Kidney epithelial cell (primary cell): Measurements from ENCODE around the gene SH3RF3. TPM values are rescaled to one million over a fixed set of nuclear protein-coding genes. Genes with fewer than 3 reads are reported as not detected.

Source experiments
- DNase-seq: peaks from one replicate; pipeline ENCODE4 v3.0.0-alpha.2; 2010; ENCODE audit warnings: low read depth
- H3K27me3 ChIP-seq: 2 replicates; pipeline ENCODE4 v1.6.0; 2011; ENCODE audit warnings: low read length; ENCODE audit not compliant: control insufficient read depth, insufficient read depth
- H3K36me3 ChIP-seq: 2 replicates; pipeline ENCODE4 v1.5.1; 2011; ENCODE audit warnings: low read length; ENCODE audit not compliant: control insufficient read depth, insufficient read depth
- H3K4me3 ChIP-seq: 2 replicates; pipeline ENCODE4 v1.5.1; 2011; ENCODE audit warnings: low read depth, mild to moderate bottlenecking, control low read depth, low read length
- total RNA-seq: library from RNA; depleted of rRNA; stranded (reverse); fragments of >200 nt; gene quantifications from 2 replicates; pipeline ENCODE4 v1.2.3, GENCODE V29; 2015
- TF ChIP-seq, protein P1 (sequence below): IDR thresholded peaks from 2 replicates; pipeline ENCODE4 v1.5.1; 2011; ENCODE audit warnings: mild to moderate bottlenecking, moderate library complexity, low read length, control low read depth, inconsistent platforms; ENCODE audit not compliant: insufficient read depth, poor library complexity, severe bottlenecking

SH3RF3 gene
- total RNA-seq, 1 donor from 2014 or later: 9.6 TPM

DNA sequence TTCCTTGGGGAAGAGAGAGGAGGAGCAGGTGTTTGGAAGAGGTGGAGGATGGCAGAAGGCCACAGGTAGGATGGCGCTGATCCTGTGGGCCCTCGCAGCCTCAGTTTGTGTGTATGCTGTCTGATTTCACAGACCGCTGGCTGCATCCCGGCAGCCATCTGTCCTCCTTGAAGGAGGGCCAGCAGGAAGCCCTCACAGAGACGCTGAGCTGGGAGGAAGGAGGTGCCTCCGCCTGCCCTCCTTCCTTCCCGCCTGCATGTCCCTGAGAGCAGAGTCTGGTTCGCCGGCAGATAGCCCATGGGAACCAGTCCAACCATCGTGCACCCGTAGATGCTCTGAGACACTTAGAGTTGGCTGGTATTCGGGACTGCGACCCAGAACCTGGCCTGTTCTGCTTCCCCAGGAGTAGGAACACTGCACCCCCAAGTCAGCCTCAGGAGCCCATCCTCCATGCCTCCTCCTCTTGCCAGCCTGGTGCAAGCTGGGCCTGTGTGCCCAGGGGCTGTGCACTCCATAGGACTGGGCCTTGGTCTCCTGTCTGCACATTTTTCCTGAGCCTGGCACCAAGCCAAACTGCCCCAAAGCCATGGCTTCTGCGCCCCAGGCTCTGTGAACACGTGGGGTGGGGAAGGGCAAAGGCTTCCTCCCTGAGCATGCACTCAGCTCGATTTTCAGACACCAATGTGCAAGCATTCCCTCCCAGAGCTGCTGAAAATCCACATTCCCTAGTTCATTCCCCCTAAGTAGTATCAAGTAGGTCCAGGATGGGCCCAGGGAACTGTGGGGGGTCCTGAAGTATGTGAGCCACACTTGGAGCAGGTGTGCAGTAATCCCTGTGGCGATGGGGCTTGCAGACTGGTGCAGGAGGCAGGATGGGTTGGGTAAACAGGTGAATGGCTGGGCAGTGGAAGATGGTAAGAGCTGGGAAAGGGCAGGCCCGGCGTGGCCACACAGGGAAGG lies 369.2 kb downstream of the SH3RF3 start:
- Histone ChIP-seq H3K4me3 (no peak overlapping the region), H3K36me3 (no peaks in the 10 kb centered on the region), H3K27me3 (no peaks in the 10 kb centered on the region)
- DNase-seq: no peak
- TF ChIP-seq, protein P1, sequence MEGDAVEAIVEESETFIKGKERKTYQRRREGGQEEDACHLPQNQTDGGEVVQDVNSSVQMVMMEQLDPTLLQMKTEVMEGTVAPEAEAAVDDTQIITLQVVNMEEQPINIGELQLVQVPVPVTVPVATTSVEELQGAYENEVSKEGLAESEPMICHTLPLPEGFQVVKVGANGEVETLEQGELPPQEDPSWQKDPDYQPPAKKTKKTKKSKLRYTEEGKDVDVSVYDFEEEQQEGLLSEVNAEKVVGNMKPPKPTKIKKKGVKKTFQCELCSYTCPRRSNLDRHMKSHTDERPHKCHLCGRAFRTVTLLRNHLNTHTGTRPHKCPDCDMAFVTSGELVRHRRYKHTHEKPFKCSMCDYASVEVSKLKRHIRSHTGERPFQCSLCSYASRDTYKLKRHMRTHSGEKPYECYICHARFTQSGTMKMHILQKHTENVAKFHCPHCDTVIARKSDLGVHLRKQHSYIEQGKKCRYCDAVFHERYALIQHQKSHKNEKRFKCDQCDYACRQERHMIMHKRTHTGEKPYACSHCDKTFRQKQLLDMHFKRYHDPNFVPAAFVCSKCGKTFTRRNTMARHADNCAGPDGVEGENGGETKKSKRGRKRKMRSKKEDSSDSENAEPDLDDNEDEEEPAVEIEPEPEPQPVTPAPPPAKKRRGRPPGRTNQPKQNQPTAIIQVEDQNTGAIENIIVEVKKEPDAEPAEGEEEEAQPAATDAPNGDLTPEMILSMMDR: no peak

GRCh38 chr2:109498906-109499305 lies 369.9 kb downstream of the SH3RF3 start:
- H3K36me3 ChIP-seq: no peaks in the 10 kb centered on the region
- TF ChIP-seq, protein P1: no peak
- no peak for DNase-seq
- no peak overlapping the region for H3K4me3 ChIP-seq
- no peaks in the 10 kb centered on the region for H3K27me3 ChIP-seq

GRCh38 chr2:109499566-109499965 lies 370.6 kb downstream of the SH3RF3 start:
- H3K36me3 ChIP-seq: no peaks in the 10 kb centered on the region
- no peaks in the 10 kb centered on the region for H3K27me3 ChIP-seq
- H3K4me3 ChIP-seq: no peak overlapping the region
- TF ChIP-seq, protein P1: no peak
- DNase-seq: no peak

DNA sequence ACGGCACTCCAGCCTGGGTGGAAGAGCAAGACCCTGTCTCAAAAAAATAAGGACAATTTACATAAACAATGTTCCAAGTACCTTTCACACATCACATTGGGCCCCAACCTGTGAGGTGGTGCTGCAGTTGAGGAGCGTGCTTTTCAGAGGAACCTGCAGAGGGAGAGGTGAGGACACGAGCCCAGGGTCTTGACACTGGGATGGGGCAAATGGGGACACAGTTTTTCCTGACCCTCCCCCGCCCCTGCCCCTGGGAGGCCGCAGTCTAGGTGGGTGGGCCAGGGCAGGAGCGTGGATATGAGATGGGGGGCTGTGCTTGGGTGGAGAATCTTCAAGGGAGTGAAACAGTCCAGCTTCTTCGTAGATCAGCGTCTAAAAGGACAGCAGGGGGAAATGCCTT lies 371.9 kb downstream of the SH3RF3 start:
- no peak for DNase-seq
- H3K36me3 ChIP-seq: no peaks in the 10 kb centered on the region
- H3K27me3 ChIP-seq: no peaks in the 10 kb centered on the region
- TF ChIP-seq, protein P1: no peak
- H3K4me3 ChIP-seq: no peak overlapping the region

DNA sequence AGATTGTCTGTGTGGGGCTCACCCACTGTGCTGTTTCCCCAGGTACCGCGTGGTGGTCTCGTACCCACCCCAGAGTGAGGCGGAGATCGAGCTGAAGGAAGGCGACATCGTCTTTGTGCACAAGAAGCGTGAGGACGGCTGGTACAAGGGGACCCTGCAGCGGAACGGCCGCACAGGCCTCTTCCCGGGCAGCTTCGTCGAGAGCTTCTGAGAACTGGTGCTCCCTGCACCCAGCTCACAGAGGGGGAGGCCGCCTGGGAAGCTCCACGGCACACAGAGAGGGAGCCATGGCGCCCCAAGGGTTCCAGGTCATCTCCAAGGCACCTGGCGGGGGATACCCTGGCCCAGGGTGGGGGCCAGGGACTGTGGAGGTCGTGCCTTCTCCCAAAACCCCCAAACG lies 372.5 kb downstream of the SH3RF3 start:
- no peak for DNase-seq
- Histone ChIP-seq H3K36me3 (no peaks in the 10 kb centered on the region), H3K4me3 (no peak overlapping the region), H3K27me3 (no peaks in the 10 kb centered on the region)
- TF ChIP-seq, protein P1: no peak
